ENCODE measurements around the gene NDUFB2. TPM values are rescaled to one million over a fixed set of nuclear protein-coding genes. Genes with fewer than 3 reads are reported as not detected.
A peak's percentile ranks its signal among the peaks of the same experiment; 100 is the strongest.
"Not testable (repeated sequence)": the region's sequence is repeated elsewhere in the genome, so short reads cannot be mapped to it uniquely, and the experiment has no call there.

NDUFB2 gene
- total RNA-seq, 2 experiments from 2014 or later = 213 to 221 TPM

DNA sequence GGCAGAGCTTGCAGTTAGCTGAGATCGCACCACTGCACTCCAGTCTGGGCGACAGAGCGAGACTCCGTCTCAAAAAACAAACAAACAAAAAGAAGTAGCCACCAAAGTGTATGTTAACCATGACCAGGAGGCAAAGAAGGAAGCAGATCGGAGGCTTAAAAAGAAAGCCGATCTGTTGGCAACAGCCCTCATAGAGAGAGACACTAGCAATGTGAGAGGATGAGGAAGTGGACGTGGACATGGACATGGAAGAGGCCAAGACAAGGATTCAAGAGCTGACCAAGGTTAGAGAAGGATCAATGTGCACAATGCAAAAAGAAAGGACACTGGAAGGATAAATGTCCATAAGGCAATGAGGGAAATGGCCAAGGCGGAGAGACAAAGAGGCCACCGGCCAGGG, 38.6 kb upstream of the NDUFB2 start:
- Mint-ChIP-seq H3K4me1 (ENCODE audit: low read depth) (peaks cover 20% of the 10 kb centered on the region), H3K4me3 (no peak overlapping the region), H3K9me3 (ENCODE audit: insufficient read depth) (no peaks in the 10 kb centered on the region), H3K36me3 (ENCODE audit: low read depth) (no peaks in the 10 kb centered on the region), H3K27ac (no peak overlapping the region), H3K27me3 (ENCODE audit: low read depth) (peaks cover 10% of the 10 kb centered on the region)
- ATAC-seq (no peak), DNase-seq (no peak)
- ChIA-PET POLR2A (no interaction called here), CTCF (interaction anchor here (0.5 kb wide), 1 partner anchor 11 kb away, joined by 3 read pairs; no protein-coding TSS in a partner anchor)

DNA sequence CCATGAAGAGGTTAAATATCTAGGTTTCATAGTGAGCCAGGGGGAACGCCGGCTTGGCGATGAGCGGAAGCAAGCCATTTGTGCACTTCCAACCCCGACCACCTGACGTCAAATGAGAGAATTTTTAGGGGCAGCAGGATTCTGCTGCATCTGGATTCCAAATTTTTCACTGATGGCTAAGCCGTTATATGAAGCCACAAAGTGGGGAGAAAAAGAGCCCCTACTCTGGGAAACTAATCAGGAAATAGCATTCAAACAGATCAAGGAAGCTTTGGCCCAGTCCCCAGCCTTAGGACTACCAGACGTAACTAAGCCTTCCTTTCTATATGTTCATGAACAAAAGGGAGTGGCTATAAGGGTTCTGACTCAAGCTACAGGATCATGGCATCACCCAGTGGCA, 36.7 kb upstream of the NDUFB2 start:
- Mint-ChIP-seq H3K27me3 (ENCODE audit: low read depth) (peaks cover 24% of the 10 kb centered on the region), H3K4me3 (no peak overlapping the region), H3K36me3 (ENCODE audit: low read depth) (no peaks in the 10 kb centered on the region), H3K27ac (no peak overlapping the region), H3K4me1 (ENCODE audit: low read depth) (peaks cover 16% of the 10 kb centered on the region), H3K9me3 (ENCODE audit: insufficient read depth) (no peaks in the 10 kb centered on the region)
- ATAC-seq (no peak), DNase-seq (no peak)
- ChIA-PET CTCF (interaction anchor here (1.8 kb wide), 1 partner anchor 10 kb away, joined by 4 read pairs; no protein-coding TSS in a partner anchor), POLR2A (no interaction called here)

DNA sequence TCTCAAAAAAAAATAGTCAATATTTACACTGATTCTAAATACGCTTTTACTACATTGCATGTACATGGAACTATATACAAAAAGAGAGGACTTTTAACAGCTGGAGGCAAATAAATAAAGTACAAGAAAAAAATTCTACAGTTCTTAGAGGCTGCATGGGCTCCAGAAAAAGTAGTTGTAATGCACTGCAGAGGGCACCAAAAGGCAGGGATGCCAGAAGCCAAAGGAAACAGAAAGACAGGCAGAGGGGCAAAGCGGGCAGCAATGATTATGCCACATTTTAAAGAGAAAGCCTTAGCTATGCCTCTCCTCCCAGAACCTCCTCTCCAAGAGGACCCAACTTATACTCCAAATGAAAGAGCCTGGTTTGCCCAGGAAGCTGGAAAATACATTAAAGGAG, 35.4 kb upstream of the NDUFB2 start:
- no peaks in the 10 kb centered on the region for H3K36me3 Mint-ChIP-seq (ENCODE audit: low read depth)
- DNase-seq = no peak
- POLR2A ChIA-PET = no interaction called here

DNA sequence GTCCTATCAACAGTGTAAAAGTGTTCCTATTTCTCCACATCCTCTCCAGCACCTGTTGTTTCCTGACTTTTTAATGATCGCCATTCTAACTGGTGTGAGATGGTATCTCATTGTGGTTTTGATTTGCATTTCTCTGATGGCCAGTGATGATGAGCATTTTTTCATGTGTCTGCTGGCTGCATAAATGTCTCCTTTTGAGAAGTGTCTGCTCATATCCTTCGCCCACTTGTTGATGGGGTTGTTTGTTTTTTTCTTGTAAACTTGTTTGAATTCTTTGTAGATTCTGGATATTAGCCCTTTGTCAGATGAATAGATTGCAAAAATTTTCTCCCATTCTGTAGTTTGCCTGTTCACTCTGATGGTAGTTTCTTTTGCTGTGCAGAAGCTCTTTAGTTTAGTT, 33.6 kb upstream of the NDUFB2 start:
- H3K4me3 Mint-ChIP-seq; H3K27ac Mint-ChIP-seq; POLR2A ChIA-PET; H3K36me3 Mint-ChIP-seq (ENCODE audit: low read depth); ATAC-seq; CTCF ChIA-PET; H3K4me1 Mint-ChIP-seq (ENCODE audit: low read depth); DNase-seq; H3K9me3 Mint-ChIP-seq (ENCODE audit: insufficient read depth): not testable (repeated sequence)
- H3K27me3 Mint-ChIP-seq (ENCODE audit: low read depth) = peaks cover 25% of the 10 kb centered on the region

More for the DNA sequence above, 35.4 kb upstream of the NDUFB2 start:
- H3K4me1 Mint-ChIP-seq (ENCODE audit: low read depth) = peaks cover 11% of the 10 kb centered on the region
- CTCF ChIA-PET = interaction anchor here (0.9 to 1.8 kb wide), 6 partner anchors 7 to 150 kb away, joined by 3 to 7 read pairs (median 4); no protein-coding TSS in a partner anchor
- ATAC-seq = no peak
- H3K27me3 Mint-ChIP-seq (ENCODE audit: low read depth) = peaks cover 31% of the 10 kb centered on the region
- no peak overlapping the region for H3K27ac Mint-ChIP-seq
- no peak overlapping the region for H3K4me3 Mint-ChIP-seq
- H3K9me3 Mint-ChIP-seq (ENCODE audit: insufficient read depth) = no peaks in the 10 kb centered on the region

GRCh38 chr7:140667476-140667875, 29.0 kb upstream of the NDUFB2 start:
- DNase-seq = no peak
- POLR2A ChIA-PET = no interaction called here
- Mint-ChIP-seq H3K4me3 (no peak overlapping the region), H3K36me3 (ENCODE audit: low read depth) (no peaks in the 10 kb centered on the region), H3K27me3 (ENCODE audit: low read depth) (peaks cover 23% of the 10 kb centered on the region), H3K4me1 (ENCODE audit: low read depth) (peaks cover 16% of the 10 kb centered on the region), H3K9me3 (ENCODE audit: insufficient read depth) (no peaks in the 10 kb centered on the region), H3K27ac (no peak overlapping the region)
- ATAC-seq = no peak
- CTCF ChIA-PET = interaction anchor here (1.1 kb wide), 1 partner anchor 14 kb away, joined by 5 read pairs; no protein-coding TSS in a partner anchor

DNA sequence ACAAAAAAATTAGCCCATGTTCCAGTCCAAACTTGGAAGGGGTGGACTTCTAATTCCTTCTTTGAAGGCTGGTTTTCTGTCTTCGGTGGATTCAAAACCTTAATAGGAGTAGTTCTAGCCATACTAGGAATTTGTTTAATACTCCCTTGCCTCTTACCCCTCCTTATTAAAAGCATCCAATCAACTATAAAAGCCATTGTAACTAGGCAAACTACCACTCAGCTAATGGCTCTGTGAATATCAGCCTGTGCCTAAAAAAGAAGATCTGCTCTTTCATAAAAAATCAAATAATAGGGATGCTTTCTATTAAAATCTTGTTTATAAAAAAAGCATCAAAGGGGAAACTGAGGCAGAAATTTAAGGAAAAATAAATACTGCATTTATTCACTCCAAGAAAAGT, 27.9 kb upstream of the NDUFB2 start:
- no peak for DNase-seq
- no peak for ATAC-seq
- Mint-ChIP-seq H3K9me3 (ENCODE audit: insufficient read depth) (no peaks in the 10 kb centered on the region), H3K4me3 (no peak overlapping the region), H3K36me3 (ENCODE audit: low read depth) (no peaks in the 10 kb centered on the region), H3K27ac (no peak overlapping the region), H3K4me1 (ENCODE audit: low read depth) (peaks cover 18% of the 10 kb centered on the region), H3K27me3 (ENCODE audit: low read depth) (peaks cover 16% of the 10 kb centered on the region)
- POLR2A ChIA-PET = no interaction called here
- CTCF ChIA-PET = interaction anchor here (1.1 to 1.9 kb wide), 4 partner anchors 11 to 192 kb away, joined by 4 to 8 read pairs (median 6); no protein-coding TSS in a partner anchor

DNA sequence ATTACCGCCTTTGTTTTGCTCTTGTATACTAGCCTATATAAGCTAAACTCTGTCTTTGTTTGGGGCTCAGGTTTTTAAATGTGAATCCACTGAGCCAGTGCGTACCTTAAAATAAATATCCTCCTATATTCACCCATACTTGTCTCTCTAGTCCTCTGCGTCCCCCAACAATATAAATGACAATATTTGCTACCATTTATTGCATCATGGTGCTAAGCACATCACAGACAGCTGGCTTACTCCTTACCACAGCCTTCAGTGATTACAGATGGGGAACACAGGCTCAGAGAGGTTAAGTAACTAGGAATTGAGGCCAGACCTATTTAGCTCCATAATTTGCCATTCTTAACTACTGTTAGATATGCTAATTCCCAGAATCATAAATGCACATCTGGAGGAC, 27.2 kb upstream of the NDUFB2 start:
- Mint-ChIP-seq H3K4me3 (no peak overlapping the region), H3K4me1 (ENCODE audit: low read depth) (peaks cover 26% of the 10 kb centered on the region), H3K27me3 (ENCODE audit: low read depth) (peaks cover 13% of the 10 kb centered on the region), H3K9me3 (ENCODE audit: insufficient read depth) (no peaks in the 10 kb centered on the region), H3K36me3 (ENCODE audit: low read depth) (no peaks in the 10 kb centered on the region), H3K27ac (no peak overlapping the region)
- CTCF ChIA-PET = interaction anchor here (0.6 to 1.9 kb wide), 5 partner anchors 9 to 193 kb away, joined by 3 to 8 read pairs (median 4); no protein-coding TSS in a partner anchor
- no peak for DNase-seq
- POLR2A ChIA-PET = no interaction called here
- ATAC-seq = no peak

DNA sequence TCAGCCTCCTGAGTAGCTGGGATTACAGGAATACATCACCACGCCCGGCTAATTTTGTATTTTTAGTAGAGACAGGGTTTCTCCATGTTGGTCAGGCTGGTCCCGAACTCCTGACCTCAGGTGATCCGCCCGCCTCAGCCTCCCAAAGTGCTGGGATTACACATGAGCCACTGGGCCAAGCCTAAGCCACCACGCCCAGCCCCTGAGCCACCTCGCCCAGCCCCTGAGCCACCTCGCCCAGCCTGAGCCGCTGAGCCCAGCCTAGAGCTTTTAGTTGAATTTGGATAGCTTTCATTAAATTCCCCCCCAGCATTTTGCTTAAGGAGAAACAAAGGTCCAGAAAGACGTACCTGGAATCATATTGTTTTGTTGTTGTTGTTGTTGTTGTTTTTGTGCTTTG, 26.6 kb upstream of the NDUFB2 start:
- CTCF ChIA-PET = interaction anchor here (1.2 to 1.9 kb wide), 2 partner anchors 9 to 10 kb away, joined by 4 to 6 read pairs; no protein-coding TSS in a partner anchor
- DNase-seq; ATAC-seq; H3K27me3 Mint-ChIP-seq (ENCODE audit: low read depth); H3K9me3 Mint-ChIP-seq (ENCODE audit: insufficient read depth); H3K36me3 Mint-ChIP-seq (ENCODE audit: low read depth); H3K4me3 Mint-ChIP-seq; H3K27ac Mint-ChIP-seq; POLR2A ChIA-PET: not testable (repeated sequence)
- H3K4me1 Mint-ChIP-seq (ENCODE audit: low read depth) = peaks cover 31% of the 10 kb centered on the region

GRCh38 chr7:140670343-140670935, 26.1 kb upstream of the NDUFB2 start:
- Mint-ChIP-seq H3K36me3 (ENCODE audit: low read depth) (peaks cover 3% of the 10 kb centered on the region), H3K9me3 (ENCODE audit: insufficient read depth) (no peaks in the 10 kb centered on the region), H3K4me1 (ENCODE audit: low read depth) (peaks cover 35% of the 10 kb centered on the region), H3K27ac (no peak overlapping the region), H3K27me3 (ENCODE audit: low read depth) (peaks cover 4% of the 10 kb centered on the region), H3K4me3 (no peak overlapping the region)
- ChIA-PET CTCF (no interaction called here), POLR2A (no interaction called here)
- ATAC-seq (no peak), DNase-seq (no peak)

DNA sequence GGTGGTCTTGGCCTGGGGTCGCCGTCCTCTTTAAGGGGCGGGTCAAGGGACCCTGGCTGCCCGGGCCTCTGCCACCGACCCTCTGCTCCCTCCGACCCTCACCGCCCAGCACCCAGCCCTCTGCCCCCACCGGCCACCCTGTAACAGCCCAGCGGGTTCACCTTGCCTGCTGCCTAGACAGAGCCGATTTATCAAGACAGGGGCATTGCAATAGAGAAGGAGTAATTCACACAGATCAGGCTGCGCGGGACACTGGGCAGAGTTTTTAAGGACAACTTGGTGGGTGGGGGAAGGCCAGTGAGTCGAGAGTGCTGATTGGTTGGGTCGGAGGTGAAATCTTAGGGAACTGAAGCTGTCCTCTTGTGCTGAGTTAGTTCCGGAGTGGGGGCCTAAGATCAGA, 24.5 kb upstream of the NDUFB2 start:
- no peak for DNase-seq
- H3K36me3 Mint-ChIP-seq (ENCODE audit: low read depth) = peaks cover 3% of the 10 kb centered on the region
- no peak for ATAC-seq
- H3K9me3 Mint-ChIP-seq (ENCODE audit: insufficient read depth) = no peaks in the 10 kb centered on the region
- H3K4me1 Mint-ChIP-seq (ENCODE audit: low read depth) = peaks cover 42% of the 10 kb centered on the region
- H3K27ac Mint-ChIP-seq = peak overlapping the region; percentile 84
- H3K4me3 Mint-ChIP-seq = peak overlapping the region; percentile 66
- ChIA-PET CTCF (interaction anchor here (1.2 kb wide), 1 partner anchor 342 kb away, joined by 3 read pairs; no protein-coding TSS in a partner anchor), POLR2A (no interaction called here)
- H3K27me3 Mint-ChIP-seq (ENCODE audit: low read depth) = peaks cover 3% of the 10 kb centered on the region

DNA sequence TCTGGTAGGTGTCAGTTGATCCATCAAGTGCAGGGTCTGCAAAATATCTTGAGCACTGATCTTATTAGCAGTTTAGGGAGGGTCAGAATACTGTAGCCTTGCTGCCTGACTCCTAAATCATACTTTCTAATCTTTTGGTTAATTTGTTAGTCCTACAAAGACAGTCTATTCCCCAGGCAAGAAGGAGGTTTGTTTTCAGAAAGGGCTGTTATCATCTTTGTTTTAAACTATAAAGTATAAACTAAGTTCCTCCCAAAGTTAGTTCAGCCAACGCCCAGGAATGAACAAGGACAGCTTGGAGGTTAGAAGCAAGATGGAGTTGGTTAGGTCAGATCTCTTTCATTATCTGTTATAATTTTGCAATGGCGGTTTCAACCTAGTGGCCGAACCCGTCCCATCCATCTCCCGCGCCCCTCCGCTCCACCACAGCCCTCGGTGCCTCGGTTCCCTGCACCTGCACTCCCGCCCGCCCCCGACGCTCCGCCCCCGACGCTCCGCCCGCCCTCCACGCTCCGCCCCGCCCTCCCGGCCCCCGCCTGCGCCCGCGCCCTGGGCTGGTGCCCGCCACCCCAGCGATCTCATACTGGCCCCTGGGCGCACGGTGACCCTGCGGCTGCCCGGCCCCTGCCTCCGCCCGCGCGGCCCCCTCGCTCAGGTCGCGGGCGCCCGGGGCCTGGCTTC, 24.0 kb upstream of the NDUFB2 start, which contains the start of gene ADCK2:
Gene ADCK2 (plus strand): TSS at position 564 of the 681 bp plus-strand sequence. CDS start 386 bp downstream, outside the sequence.
- CTCF ChIA-PET = interaction anchor here (1.2 kb wide), 1 partner anchor 341 kb away, joined by 3 read pairs; no protein-coding TSS in a partner anchor
- DNase-seq (peak; percentile 68), ATAC-seq (peak; percentile 78)
- POLR2A ChIA-PET = interaction anchor here (1.4 kb wide), 1 partner anchor 342 kb away, joined by 8 read pairs; no protein-coding TSS in a partner anchor
- Mint-ChIP-seq H3K4me1 (ENCODE audit: low read depth) (peaks cover 42% of the 10 kb centered on the region), H3K27ac (peak within 1 kb of the TSS; percentile 87), H3K36me3 (ENCODE audit: low read depth) (peaks cover 6% of the 10 kb centered on the region), H3K4me3 (peak within 1 kb of the TSS; percentile 85), H3K9me3 (ENCODE audit: insufficient read depth) (no peaks in the 10 kb centered on the region), H3K27me3 (ENCODE audit: low read depth) (peaks cover 3% of the 10 kb centered on the region)

Measured in activated CD8-positive, alpha-beta T cell treated with anti-CD3 and anti-CD28 coated beads, Interleukin-2, amount 10 ng/mL, durations not matched to agents 7 days and 5 days (primary cell).